Neuronal stem cell (in vitro differentiated cells): ENCODE results near the gene ANKRD50. TPM values are rescaled to one million over a fixed set of nuclear protein-coding genes. Genes with fewer than 3 reads are reported as not detected.

ENCODE experiments used
- DNase-seq: peaks from one replicate; pipeline ENCODE4 v3.0.0-alpha.2; 2013; ENCODE audit warnings: low spot score
- H2AFZ ChIP-seq: one replicate; pipeline ENCODE4 v1.6.1; 2013; ENCODE audit warnings: mild to moderate bottlenecking, low read length, inconsistent platforms
- H2AK5ac ChIP-seq: 2 replicates; pipeline ENCODE4 v1.6.1; 2013; ENCODE audit warnings: low read depth, mild to moderate bottlenecking, inconsistent platforms, low read length, moderate library complexity, mixed read lengths
- H2BK120ac ChIP-seq: 2 replicates; pipeline ENCODE4 v1.6.1; 2013; ENCODE audit warnings: low read depth, mild to moderate bottlenecking, inconsistent platforms, low read length, moderate library complexity, mixed read lengths
- H2BK12ac ChIP-seq: one replicate; pipeline ENCODE4 v1.6.1; 2013; ENCODE audit warnings: low read length, inconsistent platforms
- H2BK15ac ChIP-seq: 2 replicates; pipeline ENCODE4 v1.6.1; 2013; ENCODE audit warnings: mild to moderate bottlenecking, low read length, inconsistent platforms, mixed read lengths
- H2BK5ac ChIP-seq: one replicate; pipeline ENCODE4 v1.6.1; 2013; ENCODE audit warnings: inconsistent platforms, mild to moderate bottlenecking, low read length, moderate library complexity
- H3K14ac ChIP-seq: one replicate; pipeline ENCODE4 v1.6.1; 2013; ENCODE audit warnings: low read length, inconsistent platforms
- H3K18ac ChIP-seq: 2 replicates; pipeline ENCODE4 v1.6.1; 2013; ENCODE audit warnings: low read length, inconsistent platforms
- H3K23ac ChIP-seq: 2 replicates; pipeline ENCODE4 v1.6.1; 2013; ENCODE audit warnings: low read depth, mild to moderate bottlenecking, mixed read lengths, low read length, inconsistent platforms; ENCODE audit not compliant: poor library complexity
- H3K27ac ChIP-seq: replicated peaks from 3 replicates; pipeline ENCODE4 v1.5.1; 2013; ENCODE audit warnings: low read length, inconsistent platforms
- H3K27me3 ChIP-seq, 3 experiments: 2 replicates each; pipeline ENCODE4 v1.6.1; 2013; ENCODE audit warnings: low read length in 3 of 3, mild to moderate bottlenecking in 2 of 3, inconsistent platforms in 1 of 3, low read depth in 1 of 3, mixed read lengths in 1 of 3, moderate library complexity in 1 of 3; ENCODE audit not compliant: control insufficient read depth in 3 of 3, insufficient read depth in 3 of 3
- H3K36me3 ChIP-seq, 2 donors: replicated peaks in 1 of 2; 2 replicates each; pipeline ENCODE4 v1.6.1; 2013; ENCODE audit warnings: low read length in 2 of 2; ENCODE audit not compliant: control insufficient read depth in 2 of 2, insufficient read depth in 2 of 2
- H3K4ac ChIP-seq: 2 replicates; pipeline ENCODE4 v1.6.1; 2013; ENCODE audit warnings: inconsistent platforms, mild to moderate bottlenecking, low read length, moderate library complexity
- H3K4me1 ChIP-seq, 2 donors: 1 replicate in 1 of 2; 2 replicates in 1 of 2; pipeline ENCODE4 v1.6.1; 2013; ENCODE audit warnings: low read length in 2 of 2, low read depth in 1 of 2; ENCODE audit not compliant: control insufficient read depth in 2 of 2, insufficient read depth in 1 of 2
- H3K4me2 ChIP-seq: one replicate; pipeline ENCODE4 v1.6.1; 2013; ENCODE audit warnings: mild to moderate bottlenecking, low read length, inconsistent platforms; ENCODE audit not compliant: insufficient read depth, poor library complexity, severe bottlenecking
- H3K4me3 ChIP-seq, 2 donors: 2 replicates each; pipeline ENCODE4 v1.5.1; 2013; ENCODE audit warnings: low read length in 2 of 2, mild to moderate bottlenecking in 2 of 2, inconsistent platforms in 1 of 2, moderate library complexity in 1 of 2
- H3K79me1 ChIP-seq: one replicate; pipeline ENCODE4 v1.6.1; 2013; ENCODE audit warnings: low read depth, mild to moderate bottlenecking, inconsistent platforms, low read length, moderate library complexity
- H3K9ac ChIP-seq: one replicate; pipeline ENCODE4 v1.6.1; 2013; ENCODE audit warnings: mild to moderate bottlenecking, low read depth, low read length, inconsistent platforms; ENCODE audit not compliant: poor library complexity
- H3K9me3 ChIP-seq, 2 donors: replicated peaks in 1 of 2; 2 replicates each; pipeline versions ENCODE3 to v1.6.1; 2013; ENCODE audit warnings: low read length in 2 of 2, mild to moderate bottlenecking in 2 of 2, inconsistent platforms in 1 of 2, low read depth in 1 of 2, mixed read lengths in 1 of 2, moderate library complexity in 1 of 2; ENCODE audit not compliant: control insufficient read depth in 2 of 2, insufficient read depth in 1 of 2
- H4K8ac ChIP-seq: one replicate; pipeline ENCODE4 v1.6.1; 2013; ENCODE audit warnings: low read depth, mild to moderate bottlenecking, inconsistent platforms, low read length, moderate library complexity
- H4K91ac ChIP-seq: one replicate; pipeline ENCODE4 v1.6.1; 2013; ENCODE audit warnings: low read length, low read depth, mild to moderate bottlenecking, inconsistent platforms; ENCODE audit not compliant: poor library complexity
- WGBS, 2 donors: extraction: QIAGEN DNeasy Blood & Tissue Kit; methylation state at CpG; one replicate each; pipeline ENCODE4 v1.1.7; 2013; ENCODE audit warnings: missing lambda C conversion rate in 2 of 2, mixed read lengths in 1 of 2; ENCODE audit not compliant: insufficient read length in 2 of 2, insufficient replicate concordance in 1 of 2; ENCODE audit errors: extremely low coverage in 2 of 2; 5-methylcytosine and 5-hydroxymethylcytosine counted together
- polyA plus RNA-seq, 2 experiments: library from polyadenylated mRNA; stranded (reverse); fragments of 200-250 nt; gene quantifications; one replicate each; pipeline ENCODE4 v1.2.3, GENCODE V29; 2013

The ANKRD50 gene
- 9.3 TPM for polyA plus RNA-seq (2013, experiment 1 of 2)
- polyA plus RNA-seq (2013, experiment 2 of 2): 9.7 TPM

- no peak within 1 kb of the TSS for H3K4ac ChIP-seq
- peak within 1 kb of the TSS; percentile 76 to 99 for H3K4me3 ChIP-seq
- H3K9me3 ChIP-seq: no peaks in the 10 kb centered on the region
These were observed at the start of gene ANKRD50 for GRCh38 chr4:124712372-124713184. Gene ANKRD50 (minus strand): TSS chr4:124712732. CDS start chr4:124710511, 2,221 bp downstream.

GRCh38 chr4:124757126-124757525 is 44.6 kb upstream of the ANKRD50 start:
- H3K27me3 ChIP-seq: no peaks in the 10 kb centered on the region
- no peaks in the 10 kb centered on the region for H3K36me3 ChIP-seq
- H3K9me3 ChIP-seq: no peaks in the 10 kb centered on the region
- H2BK12ac ChIP-seq: no peak overlapping the region
- no peak overlapping the region for H3K4me3 ChIP-seq
- H2AK5ac ChIP-seq: no peak overlapping the region
- H3K9ac ChIP-seq: no peak overlapping the region
- no peaks in the 10 kb centered on the region for H3K79me1 ChIP-seq
- H2BK15ac ChIP-seq: no peak overlapping the region
- no peak overlapping the region for H4K8ac ChIP-seq
- H3K4me1 ChIP-seq: no peaks in the 10 kb centered on the region
- no peak overlapping the region for H3K4me2 ChIP-seq
- H2BK5ac ChIP-seq: no peak overlapping the region
- WGBS, 2 donors: no CpG with 5 or more reads among the region's 1 CpG
- no peak overlapping the region for H3K14ac ChIP-seq
- no peak overlapping the region for H3K27ac ChIP-seq
- H3K18ac ChIP-seq: no peak overlapping the region
- H3K23ac ChIP-seq: no peak overlapping the region
- no peak for DNase-seq
- H2AFZ ChIP-seq: no peak overlapping the region
- H2BK120ac ChIP-seq: no peak overlapping the region
- H4K91ac ChIP-seq: no peak overlapping the region
- no peak overlapping the region for H3K4ac ChIP-seq

More at GRCh38 chr4:124712372-124713184, at the start of gene ANKRD50:
- peak within 1 kb of the TSS; percentile 37 for H2AK5ac ChIP-seq
- H2BK120ac ChIP-seq: peak within 1 kb of the TSS; percentile 81
- peaks cover 3% of the 10 kb centered on the region for H3K79me1 ChIP-seq
- peak within 1 kb of the TSS; percentile 87 for H2BK15ac ChIP-seq
- H3K27me3 ChIP-seq: no peaks in the 10 kb centered on the region
- H2AFZ ChIP-seq: peak within 1 kb of the TSS; percentile 94
- WGBS, 2 donors: no CpG with 5 or more reads among the region's 85 CpGs
- H3K36me3 ChIP-seq: peaks cover 0 to 30% of the 10 kb centered on the region in 2 donors
- H3K18ac ChIP-seq: peak within 1 kb of the TSS; percentile 98
- H3K27ac ChIP-seq: peak within 1 kb of the TSS; percentile 94
- peak within 1 kb of the TSS; percentile 73 for H3K4me2 ChIP-seq
- peak within 1 kb of the TSS; percentile 98 for H2BK5ac ChIP-seq
- H2BK12ac ChIP-seq: peak within 1 kb of the TSS; percentile 6
- H3K9ac ChIP-seq: peak within 1 kb of the TSS; percentile 91
- H3K4me1 ChIP-seq: peaks cover 4 to 11% of the 10 kb centered on the region in 2 donors
- peak within 1 kb of the TSS; percentile 89 for H3K14ac ChIP-seq
- no peak within 1 kb of the TSS for H4K8ac ChIP-seq
- H3K23ac ChIP-seq: peak within 1 kb of the TSS; percentile 87
- peak within 1 kb of the TSS; percentile 85 for H4K91ac ChIP-seq
- peak; percentile 92 for DNase-seq

- Histone ChIP-seq H3K9me3 (peaks cover 0 to 1% of the 10 kb centered on the region in 2 donors), H3K4me2 (no peak overlapping the region), H2BK12ac (no peak overlapping the region), H3K14ac (no peak overlapping the region), H4K91ac (no peak overlapping the region), H2AK5ac (no peak overlapping the region), H3K27ac (no peak overlapping the region), H3K36me3 (no peaks in the 10 kb centered on the region), H3K23ac (no peak overlapping the region), H2AFZ (no peak overlapping the region), H3K9ac (no peak overlapping the region), H4K8ac (no peak overlapping the region), H2BK15ac (no peak overlapping the region), H2BK120ac (no peak overlapping the region), H3K27me3 (no peaks in the 10 kb centered on the region), H3K4me3 (no peak overlapping the region), H3K4me1 (no peaks in the 10 kb centered on the region), H2BK5ac (no peak overlapping the region), H3K4ac (no peak overlapping the region), H3K18ac (no peak overlapping the region), H3K79me1 (no peaks in the 10 kb centered on the region)
- no peak for DNase-seq
These were observed 42.1 kb upstream of the ANKRD50 start for GRCh38 chr4:124754681-124755080.

GRCh38 chr4:124753941-124754581 is 41.5 kb upstream of the ANKRD50 start:
- DNase-seq: no peak
- Histone ChIP-seq H3K4ac (no peak overlapping the region), H3K9ac (no peak overlapping the region)

More at GRCh38 chr4:124753941-124754581, 41.5 kb upstream of the ANKRD50 start:
- WGBS, 2 donors: no CpG with 5 or more reads among the region's 4 CpGs
- Histone ChIP-seq H3K79me1 (no peaks in the 10 kb centered on the region), H3K18ac (peak overlapping the region; percentile 72), H3K4me3 (no peak overlapping the region), H3K4me1 (no peaks in the 10 kb centered on the region), H2AFZ (peak overlapping the region; percentile 31), H2BK12ac (no peak overlapping the region), H2BK120ac (no peak overlapping the region), H3K4me2 (no peak overlapping the region), H3K23ac (no peak overlapping the region), H3K14ac (no peak overlapping the region), H2BK5ac (no peak overlapping the region), H3K9me3 (peaks cover 0 to 1% of the 10 kb centered on the region in 2 donors), H4K91ac (no peak overlapping the region), H4K8ac (no peak overlapping the region), H3K27me3 (no peaks in the 10 kb centered on the region), H3K27ac (no peak overlapping the region), H2BK15ac (peak overlapping the region; percentile 75), H2AK5ac (no peak overlapping the region), H3K36me3 (no peaks in the 10 kb centered on the region)
